Mesenchymal stem cell (in vitro differentiated cells and primary cell): ENCODE data around the gene FGF14.

Experiments used
- DNase-seq: peaks from one replicate; pipeline ENCODE4 v3.0.0-alpha.2; 2013
- H2AFZ ChIP-seq: one replicate; pipeline ENCODE4 v1.6.1; 2013; ENCODE audit warnings: low read depth, mild to moderate bottlenecking, control low read depth, inconsistent platforms, low read length, moderate library complexity
- H2AK5ac ChIP-seq: 2 replicates; pipeline ENCODE4 v1.6.1; 2013; ENCODE audit warnings: low read length, moderate library complexity, mild to moderate bottlenecking, inconsistent platforms; ENCODE audit not compliant: severe bottlenecking
- H2BK120ac ChIP-seq: one replicate; pipeline ENCODE4 v1.6.1; 2013; ENCODE audit warnings: low read depth, mild to moderate bottlenecking, inconsistent platforms, low read length, moderate library complexity
- H2BK12ac ChIP-seq, 2 experiments: one replicate each; pipeline ENCODE4 v1.6.1; 2013; ENCODE audit warnings: inconsistent platforms in 2 of 2, low read length in 2 of 2, mild to moderate bottlenecking in 2 of 2, moderate library complexity in 2 of 2, control low read depth in 1 of 2
- H2BK15ac ChIP-seq: one replicate; pipeline ENCODE4 v1.6.1; 2013; ENCODE audit warnings: mild to moderate bottlenecking, low read depth, inconsistent platforms; ENCODE audit not compliant: poor library complexity, severe bottlenecking
- H2BK5ac ChIP-seq: 2 replicates; pipeline ENCODE4 v1.6.1; 2013; ENCODE audit warnings: low read depth, mild to moderate bottlenecking, low read length, control low read depth, inconsistent platforms; ENCODE audit not compliant: poor library complexity, severe bottlenecking
- H3K14ac ChIP-seq, 2 experiments: one replicate each; pipeline ENCODE4 v1.6.1; 2013; ENCODE audit warnings: inconsistent platforms in 2 of 2, low read length in 2 of 2, control low read depth in 1 of 2, mild to moderate bottlenecking in 1 of 2, moderate library complexity in 1 of 2
- H3K18ac ChIP-seq, 2 experiments: one replicate each; pipeline ENCODE4 v1.6.1; 2013; ENCODE audit warnings: inconsistent platforms in 2 of 2, low read length in 2 of 2, control low read depth in 1 of 2, low read depth in 1 of 2, mild to moderate bottlenecking in 1 of 2
- H3K23ac ChIP-seq, 2 experiments: one replicate each; pipeline ENCODE4 v1.6.1; 2013; ENCODE audit warnings: inconsistent platforms in 2 of 2, low read length in 2 of 2, mild to moderate bottlenecking in 2 of 2, moderate library complexity in 2 of 2, control low read depth in 1 of 2
- H3K27ac ChIP-seq: 2 replicates; pipeline ENCODE4 v1.5.1; 2013; ENCODE audit warnings: mild to moderate bottlenecking, moderate library complexity, low read length, control low read depth, inconsistent platforms; ENCODE audit not compliant: poor library complexity, severe bottlenecking
- H3K27me3 ChIP-seq, 2 experiments: 2 replicates each; pipeline versions ENCODE4 v1.6.1 to v1.7.0; 2013; ENCODE audit warnings: low read length in 2 of 2, mild to moderate bottlenecking in 2 of 2, moderate library complexity in 2 of 2, control low read depth in 1 of 2, inconsistent platforms in 1 of 2; ENCODE audit not compliant: control insufficient read depth in 1 of 2, insufficient read depth in 1 of 2
- H3K36me3 ChIP-seq, 2 experiments: 2 replicates each; pipeline versions ENCODE4 v1.6.1 to v1.7.0; 2013; ENCODE audit warnings: low read length in 2 of 2, control low read depth in 1 of 2, inconsistent platforms in 1 of 2, low read depth in 1 of 2, mild to moderate bottlenecking in 1 of 2; ENCODE audit not compliant: insufficient read depth in 2 of 2, control insufficient read depth in 1 of 2
- H3K4ac ChIP-seq, 2 experiments: one replicate each; pipeline ENCODE4 v1.6.1; 2013; ENCODE audit warnings: inconsistent platforms in 2 of 2, low read length in 2 of 2, mild to moderate bottlenecking in 2 of 2, moderate library complexity in 2 of 2, control low read depth in 1 of 2, low read depth in 1 of 2
- H3K4me1 ChIP-seq: 2 replicates; pipeline ENCODE4 v1.6.1; 2013; ENCODE audit warnings: low read depth, low read length, control low read depth; ENCODE audit not compliant: control insufficient read depth, insufficient read depth
- H3K4me2 ChIP-seq: 2 replicates; pipeline ENCODE4 v1.6.1; 2013; ENCODE audit warnings: low read length, mild to moderate bottlenecking, inconsistent platforms; ENCODE audit not compliant: poor library complexity, severe bottlenecking
- H3K4me3 ChIP-seq, 2 experiments: 2 replicates each; pipeline versions ENCODE4 v1.5.1 to v1.7.0; 2013; ENCODE audit warnings: low read length in 2 of 2, mild to moderate bottlenecking in 2 of 2, control low read depth in 1 of 2, low read depth in 1 of 2; ENCODE audit not compliant: insufficient read depth in 1 of 2
- H3K79me1 ChIP-seq: replicated peaks from 2 replicates; pipeline ENCODE4 v1.6.1; 2013; ENCODE audit warnings: mild to moderate bottlenecking, control low read depth, low read length, inconsistent platforms; ENCODE audit not compliant: poor library complexity, severe bottlenecking
- H3K9ac ChIP-seq: 2 replicates; pipeline ENCODE4 v1.7.0; 2013; ENCODE audit warnings: mild to moderate bottlenecking, low read length, moderate library complexity
- H3K9me3 ChIP-seq: 2 replicates; pipeline ENCODE4 v1.7.0; 2013; ENCODE audit warnings: mild to moderate bottlenecking, low read length; ENCODE audit not compliant: control insufficient read depth
- H4K8ac ChIP-seq: one replicate; pipeline ENCODE4 v1.6.1; 2013; ENCODE audit warnings: inconsistent platforms, mild to moderate bottlenecking, low read length, moderate library complexity
- H4K91ac ChIP-seq: one replicate; pipeline ENCODE4 v1.6.1; 2013; ENCODE audit warnings: mild to moderate bottlenecking, low read length, inconsistent platforms
- WGBS: methylation state at CpG from one replicate; pipeline ENCODE4 v1.1.7; 2013; ENCODE audit warnings: mixed read lengths; 5-methylcytosine and 5-hydroxymethylcytosine counted together

FGF14 gene

GRCh38 chr13:102273111-102273510, 128.7 kb downstream of the FGF14 start:
- H2AK5ac ChIP-seq, result no peak overlapping the region
- H3K4me3 ChIP-seq, result no peak overlapping the region
- WGBS, result 89% methylated on average over 7 of the region's 7 CpGs

GRCh38 chr13:102267191-102267590, 134.7 kb downstream of the FGF14 start:
- no peak overlapping the region for H3K27ac ChIP-seq
- H2AK5ac ChIP-seq, result no peak overlapping the region
- H3K4ac ChIP-seq, result no peak overlapping the region
- H2BK5ac ChIP-seq, result no peak overlapping the region
- no peak overlapping the region for H3K18ac ChIP-seq
- no peak overlapping the region for H3K23ac ChIP-seq
- no peaks in the 10 kb centered on the region for H3K4me1 ChIP-seq
- no peak overlapping the region for H4K8ac ChIP-seq
- H3K27me3 ChIP-seq, result no peaks in the 10 kb centered on the region
- H3K36me3 ChIP-seq, result no peaks in the 10 kb centered on the region
- H3K14ac ChIP-seq, result no peak overlapping the region
- no peak overlapping the region for H4K91ac ChIP-seq
- WGBS, result 44% methylated on average over 1 of the region's 1 CpG
- no peak for DNase-seq
- H3K9me3 ChIP-seq, result no peaks in the 10 kb centered on the region
- no peak overlapping the region for H3K4me2 ChIP-seq
- H2AFZ ChIP-seq, result no peak overlapping the region
- H3K9ac ChIP-seq, result no peak overlapping the region
- H2BK15ac ChIP-seq, result no peak overlapping the region
- no peaks in the 10 kb centered on the region for H3K79me1 ChIP-seq
- H3K4me3 ChIP-seq, result no peak overlapping the region
- no peak overlapping the region for H2BK12ac ChIP-seq
- H2BK120ac ChIP-seq, result no peak overlapping the region

More at GRCh38 chr13:102273111-102273510, 128.7 kb downstream of the FGF14 start:
- Histone ChIP-seq H3K79me1 (no peaks in the 10 kb centered on the region), H3K27ac (no peak overlapping the region), H4K91ac (no peak overlapping the region), H3K9ac (no peak overlapping the region), H2AFZ (no peak overlapping the region), H3K9me3 (no peaks in the 10 kb centered on the region), H4K8ac (no peak overlapping the region), H3K27me3 (no peaks in the 10 kb centered on the region), H3K4me1 (no peaks in the 10 kb centered on the region), H2BK120ac (no peak overlapping the region), H3K36me3 (no peaks in the 10 kb centered on the region), H2BK12ac (no peak overlapping the region), H2BK5ac (no peak overlapping the region), H3K4ac (no peak overlapping the region), H3K14ac (no peak overlapping the region), H3K23ac (no peak overlapping the region), H2BK15ac (no peak overlapping the region), H3K18ac (no peak overlapping the region), H3K4me2 (no peak overlapping the region)
- DNase-seq, result no peak

GRCh38 chr13:102261809-102262208, 140.0 kb downstream of the FGF14 start:
- no peaks in the 10 kb centered on the region for H3K4me1 ChIP-seq
- no peak overlapping the region for H3K4me3 ChIP-seq
- no peak overlapping the region for H2BK120ac ChIP-seq
- no peak for DNase-seq
- H2AFZ ChIP-seq, result no peak overlapping the region
- H3K79me1 ChIP-seq, result no peaks in the 10 kb centered on the region
- H2BK12ac ChIP-seq, result no peak overlapping the region
- H3K9me3 ChIP-seq, result no peaks in the 10 kb centered on the region
- WGBS, result 52% methylated on average over 1 of the region's 1 CpG
- H2AK5ac ChIP-seq, result no peak overlapping the region
- H3K4ac ChIP-seq, result no peak overlapping the region
- no peak overlapping the region for H3K14ac ChIP-seq
- no peak overlapping the region for H3K23ac ChIP-seq
- H4K91ac ChIP-seq, result no peak overlapping the region
- no peak overlapping the region for H2BK15ac ChIP-seq
- no peak overlapping the region for H3K27ac ChIP-seq
- H4K8ac ChIP-seq, result no peak overlapping the region
- H3K18ac ChIP-seq, result no peak overlapping the region
- no peak overlapping the region for H3K4me2 ChIP-seq
- H3K36me3 ChIP-seq, result no peaks in the 10 kb centered on the region
- no peaks in the 10 kb centered on the region for H3K27me3 ChIP-seq
- H3K9ac ChIP-seq, result no peak overlapping the region
- H2BK5ac ChIP-seq, result no peak overlapping the region

- Histone ChIP-seq H3K79me1 (no peaks in the 10 kb centered on the region), H3K27me3 (no peaks in the 10 kb centered on the region), H3K14ac (no peak overlapping the region), H2AFZ (no peak overlapping the region), H3K4me2 (no peak overlapping the region), H3K27ac (no peak overlapping the region), H3K23ac (no peak overlapping the region), H3K4me3 (no peak overlapping the region), H2BK15ac (no peak overlapping the region), H2AK5ac (no peak overlapping the region), H4K8ac (no peak overlapping the region), H4K91ac (no peak overlapping the region), H3K4ac (no peak overlapping the region), H2BK120ac (no peak overlapping the region), H2BK5ac (no peak overlapping the region), H3K9me3 (no peaks in the 10 kb centered on the region), H3K4me1 (no peaks in the 10 kb centered on the region), H3K9ac (no peak overlapping the region), H2BK12ac (no peak overlapping the region), H3K36me3 (no peaks in the 10 kb centered on the region), H3K18ac (no peak overlapping the region)
- 95% methylated on average over 3 of the region's 3 CpGs for WGBS
- DNase-seq, result no peak
Observed at GRCh38 chr13:102261316-102261715, 140.5 kb downstream of the FGF14 start.
